OCI-LY7 (cell line): ENCODE measurements around the gene UNC13B.

Experiments used
- EZH2phosphoT487 ChIP-seq: fragments of 200-600 bp; sonication (generic); IDR thresholded peaks from 2 replicates; pipeline ENCODE4 v1.6.1; 2018; ENCODE audit warnings: low read depth, borderline replicate concordance, mild to moderate bottlenecking, mixed run types, antibody characterized with exemption, low read length, moderate library complexity, mixed read lengths
- TF ChIP-seq, protein P1 (sequence below): fragments of 200-600 bp; sonication (generic); conservative IDR thresholded peaks from 2 replicates; pipeline ENCODE4 v1.5.1; 2014; ENCODE audit warnings: mild to moderate bottlenecking, antibody characterized with exemption, low read length, moderate library complexity, mixed read lengths

GRCh38 chr9:35374436-35374835 lies 212.6 kb downstream of the UNC13B start:
- TF ChIP-seq, protein P1, sequence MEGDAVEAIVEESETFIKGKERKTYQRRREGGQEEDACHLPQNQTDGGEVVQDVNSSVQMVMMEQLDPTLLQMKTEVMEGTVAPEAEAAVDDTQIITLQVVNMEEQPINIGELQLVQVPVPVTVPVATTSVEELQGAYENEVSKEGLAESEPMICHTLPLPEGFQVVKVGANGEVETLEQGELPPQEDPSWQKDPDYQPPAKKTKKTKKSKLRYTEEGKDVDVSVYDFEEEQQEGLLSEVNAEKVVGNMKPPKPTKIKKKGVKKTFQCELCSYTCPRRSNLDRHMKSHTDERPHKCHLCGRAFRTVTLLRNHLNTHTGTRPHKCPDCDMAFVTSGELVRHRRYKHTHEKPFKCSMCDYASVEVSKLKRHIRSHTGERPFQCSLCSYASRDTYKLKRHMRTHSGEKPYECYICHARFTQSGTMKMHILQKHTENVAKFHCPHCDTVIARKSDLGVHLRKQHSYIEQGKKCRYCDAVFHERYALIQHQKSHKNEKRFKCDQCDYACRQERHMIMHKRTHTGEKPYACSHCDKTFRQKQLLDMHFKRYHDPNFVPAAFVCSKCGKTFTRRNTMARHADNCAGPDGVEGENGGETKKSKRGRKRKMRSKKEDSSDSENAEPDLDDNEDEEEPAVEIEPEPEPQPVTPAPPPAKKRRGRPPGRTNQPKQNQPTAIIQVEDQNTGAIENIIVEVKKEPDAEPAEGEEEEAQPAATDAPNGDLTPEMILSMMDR = no peak
- no peak for TF ChIP-seq EZH2phosphoT487
